Astrocyte of the cerebellum (primary cell): ENCODE data around the gene MRPL27.

Experiments
- DNase-seq: peaks from one replicate; pipeline ENCODE4 v3.0.0-alpha.2; 2011; ENCODE audit warnings: low read depth
- H3K4me3 ChIP-seq: 2 replicates; pipeline ENCODE4 v1.5.1; 2011; ENCODE audit warnings: mild to moderate bottlenecking, low read depth, low read length, moderate library complexity
- CTCF ChIP-seq: IDR thresholded peaks from 2 replicates; pipeline ENCODE4 v1.5.1; 2012; ENCODE audit warnings: low read length, low read depth, moderate library complexity, mild to moderate bottlenecking; ENCODE audit errors: missing control alignments
- in situ Hi-C: cut with HindIII; loops from 2 replicates; pipeline ENCODE4 v1.10.0; 2017; ENCODE audit warnings: low sequenced_read_pairs

The MRPL27 gene

GRCh38 chr17:50356418-50356817 is 16.6 kb downstream of the MRPL27 start:
- no peak overlapping the region for H3K4me3 ChIP-seq
- in situ Hi-C loops = no loop called here
- no peak for DNase-seq
- no peak for TF ChIP-seq CTCF

DNA sequence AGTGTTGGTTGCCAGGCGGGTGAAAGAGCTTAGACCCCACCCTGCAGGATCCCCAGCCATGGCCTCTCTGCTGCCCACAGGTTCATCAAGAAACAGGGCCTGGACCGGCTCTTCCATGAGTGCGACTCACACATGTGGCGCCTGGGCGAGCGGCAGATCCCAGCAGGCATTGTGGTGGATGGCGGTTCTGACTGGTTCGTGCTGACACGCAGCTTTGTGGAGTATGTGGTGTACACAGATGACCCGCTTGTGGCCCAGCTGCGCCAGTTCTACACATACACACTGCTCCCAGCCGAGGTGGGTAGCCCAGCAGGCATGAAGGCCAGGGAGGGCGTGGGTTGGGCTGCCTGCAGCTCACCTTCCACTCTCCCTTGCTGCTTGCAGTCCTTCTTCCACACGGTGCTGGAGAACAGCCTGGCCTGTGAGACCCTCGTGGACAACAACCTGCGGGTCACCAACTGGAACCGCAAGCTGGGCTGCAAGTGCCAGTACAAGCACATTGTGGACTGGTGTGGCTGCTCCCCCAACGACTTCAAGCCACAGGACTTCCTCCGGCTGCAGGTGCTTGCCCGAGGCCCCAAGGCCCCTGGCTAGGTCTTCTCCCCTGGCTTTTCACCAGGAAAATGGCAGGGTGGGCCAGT is 17.2 kb downstream of the MRPL27 start:
- no peak for TF ChIP-seq CTCF
- no peak overlapping the region for H3K4me3 ChIP-seq
- no peak for DNase-seq
- in situ Hi-C loops = no loop called here

DNA sequence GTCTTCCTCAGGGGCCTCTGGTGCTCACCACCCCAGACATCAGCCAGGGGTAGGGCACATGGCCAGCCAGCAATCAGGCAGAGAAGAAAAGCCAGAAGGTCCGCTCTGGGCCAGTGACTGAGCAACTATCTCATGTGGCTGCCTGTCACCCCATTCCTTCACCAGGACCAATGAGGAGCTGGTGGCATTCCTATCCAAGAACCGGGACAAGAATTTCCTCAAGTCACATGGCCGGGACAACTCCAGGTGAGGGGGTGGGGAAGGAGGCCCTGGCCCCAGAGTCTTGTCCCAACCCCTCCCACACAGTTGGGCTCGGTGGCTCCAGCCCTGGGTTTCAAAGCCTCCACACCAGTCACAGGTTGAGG is 17.7 kb downstream of the MRPL27 start:
- TF ChIP-seq CTCF = no peak
- no peak overlapping the region for H3K4me3 ChIP-seq
- in situ Hi-C loops = no loop called here
- DNase-seq = no peak

GRCh38 chr17:50354776-50355175 is 18.2 kb downstream of the MRPL27 start:
- no peak for DNase-seq
- TF ChIP-seq CTCF = no peak
- H3K4me3 ChIP-seq = no peak overlapping the region
- in situ Hi-C loops = no loop called here

GRCh38 chr17:50354198-50354597 is 18.8 kb downstream of the MRPL27 start:
- no peak overlapping the region for H3K4me3 ChIP-seq
- DNase-seq = no peak
- in situ Hi-C loops = no loop called here
- no peak for TF ChIP-seq CTCF

DNA sequence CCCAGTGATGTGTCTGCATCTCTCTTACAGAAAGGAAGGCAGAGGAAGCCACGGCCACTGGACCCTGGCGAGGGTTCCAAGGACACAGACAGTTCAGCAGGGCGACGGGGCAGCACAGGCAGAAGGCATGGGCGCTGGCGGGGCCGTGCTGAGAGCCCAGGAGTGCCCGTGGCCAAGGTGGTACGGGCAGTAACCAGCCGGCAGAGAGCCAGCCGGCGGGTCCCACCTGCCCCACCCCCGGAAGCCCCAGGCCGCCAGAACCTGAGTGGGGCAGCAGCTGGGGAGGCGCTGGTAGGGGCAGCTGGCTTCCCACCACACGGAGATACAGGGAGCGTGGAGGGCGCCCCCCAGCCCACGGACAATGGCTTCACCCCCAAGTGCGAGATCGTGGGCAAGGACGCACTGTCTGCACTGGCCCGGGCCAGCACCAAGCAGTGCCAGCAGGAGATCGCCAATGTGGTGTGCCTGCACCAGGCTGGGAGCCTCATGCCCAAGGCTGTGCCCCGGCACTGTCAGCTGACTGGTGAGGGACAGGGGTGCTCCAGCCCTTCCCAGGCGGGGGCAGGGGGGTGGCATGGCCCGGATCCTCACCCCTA is 19.3 kb downstream of the MRPL27 start:
- TF ChIP-seq CTCF = no peak
- in situ Hi-C loops = no loop called here
- H3K4me3 ChIP-seq = no peak overlapping the region
- DNase-seq = no peak
